Ovary (tissue), 3 donors: ENCODE results near the gene OR1S2.

Experiments
- CTCF ChIP-seq, 3 donors: fragments of 450-650 bp in 2 of 3; fragments of 200-600 bp in 1 of 3; IDR thresholded peaks; one replicate each; pipeline versions ENCODE4 v1.5.1 to v1.8.0; 2016 to 2022; ENCODE audit warnings: antibody characterized with exemption in 3 of 3, mild to moderate bottlenecking in 1 of 3
- POLR2A ChIP-seq: fragments of 450-650 bp; IDR thresholded peaks from one replicate; pipeline ENCODE4 v1.6.1; 2017; ENCODE audit warnings: antibody characterized with exemption, mild to moderate bottlenecking, moderate library complexity
- donor health status: DM: no; HTN: no; CAD: no.

GRCh38 chr11:58179648-58180047 is 24.3 kb downstream of the OR1S2 start:
- TF ChIP-seq POLR2A (no peak), CTCF (IDR thresholded peaks at IDR 0.05) (no peak)
